Endothelial cell of umbilical vein (primary cell): ENCODE measurements around the gene PDE6B. TPM values are rescaled to one million over a fixed set of nuclear protein-coding genes. Genes with fewer than 3 reads are reported as not detected.

Source experiments
- BruUV-seq: library from RNA; stranded (reverse); fragments of 400-500 nt; replicated peaks from 2 replicates; lab custom pipeline; 2021; lab: Mats Ljungman, UMichigan
- CTCF ChIA-PET: fragments of 300-600, 350-600 bp; sonication (Branson Sonifier 250); formaldehyde crosslinking; loops from one replicate; lab custom pipeline; 2021; ENCODE audit warnings: antibody characterized with exemption, inconsistent platforms; lab: Charles Lee
- POLR2A ChIA-PET: fragments of 300-600, 350-600 bp; sonication (Branson Sonifier 250); formaldehyde crosslinking; loops from one replicate; lab custom pipeline; 2021; ENCODE audit warnings: antibody characterized with exemption, inconsistent platforms; lab: Charles Lee
- DNase-seq: peaks from one replicate; pipeline ENCODE4 v3.0.0-alpha.2; 2011; ENCODE audit warnings: low read depth, low spot score
- FAIRE-seq: peaks from 2 replicates; lab custom pipeline; 2011; peaks lifted over from hg19 to GRCh38; lab: Jason Lieb, UNC
- H2AFZ ChIP-seq: 2 replicates; pipeline ENCODE4 v1.6.0; 2012; ENCODE audit warnings: low read depth, low read length, control low read depth, inconsistent platforms
- H3K27ac ChIP-seq: 2 replicates; pipeline ENCODE4 v1.5.1; 2011; ENCODE audit warnings: low read depth, mild to moderate bottlenecking, control low read depth, low read length, moderate library complexity; ENCODE audit not compliant: insufficient read depth
- H3K27me3 ChIP-seq, 2 experiments: 2 replicates each; pipeline versions ENCODE4 v1.6.0 to v1.6.1; 2011; ENCODE audit warnings: low read length in 2 of 2, mixed read lengths in 1 of 2; ENCODE audit not compliant: control insufficient read depth in 2 of 2, insufficient read depth in 2 of 2
- H3K36me3 ChIP-seq, 2 experiments: 2 replicates in 1 of 2; 3 replicates in 1 of 2; pipeline ENCODE4 v1.5.1; 2011; ENCODE audit warnings: low read length in 2 of 2, mild to moderate bottlenecking in 1 of 2, moderate library complexity in 1 of 2; ENCODE audit not compliant: control insufficient read depth in 2 of 2, insufficient read depth in 2 of 2; ENCODE audit errors: extremely low read depth in 1 of 2
- H3K4me1 ChIP-seq: 3 replicates; pipeline ENCODE4 v1.5.1; 2011; ENCODE audit warnings: mild to moderate bottlenecking, low read length; ENCODE audit not compliant: control insufficient read depth, insufficient read depth; ENCODE audit errors: extremely low read depth
- H3K4me2 ChIP-seq: 2 replicates; pipeline ENCODE4 v1.6.1; 2011; ENCODE audit warnings: low read length, control low read depth, mixed read lengths; ENCODE audit not compliant: insufficient read depth
- H3K4me3 ChIP-seq, 3 experiments: fragments of 200-600 bp in 1 of 3; sonication (generic), shearing (Covaris generic) in 1 of 3; replicated peaks in 1 of 3; 2 replicates each; pipeline ENCODE4 v1.5.1; 2011 to 2016; ENCODE audit warnings: control low read depth in 3 of 3, low read length in 3 of 3, mild to moderate bottlenecking in 2 of 3, inconsistent platforms in 1 of 3, low read depth in 1 of 3, moderate library complexity in 1 of 3; ENCODE audit not compliant: insufficient read depth in 1 of 3
- H3K79me2 ChIP-seq: 2 replicates; pipeline ENCODE4 v1.6.0; 2012; ENCODE audit warnings: low read length, inconsistent platforms; ENCODE audit not compliant: control insufficient read depth, insufficient read depth
- H3K9ac ChIP-seq: replicated peaks from 2 replicates; pipeline ENCODE3; 2011; ENCODE audit warnings: low read length, control low read depth; ENCODE audit not compliant: insufficient read depth; ENCODE audit errors: extremely low read depth
- H3K9me1 ChIP-seq: replicated peaks from 3 replicates; pipeline ENCODE4 v1.6.0; 2011; ENCODE audit warnings: mild to moderate bottlenecking, low read length; ENCODE audit not compliant: control insufficient read depth, insufficient read depth; ENCODE audit errors: extremely low read depth
- H3K9me3 ChIP-seq: replicated peaks from 2 replicates; pipeline ENCODE4 v1.5.1; 2012; ENCODE audit warnings: low read length, inconsistent platforms; ENCODE audit not compliant: control insufficient read depth, insufficient read depth
- H4K20me1 ChIP-seq: replicated peaks from 2 replicates; pipeline ENCODE3; 2011; ENCODE audit warnings: mild to moderate bottlenecking, low read length; ENCODE audit not compliant: control insufficient read depth, insufficient read depth; ENCODE audit errors: extremely low read depth
- FOS ChIP-seq: IDR thresholded peaks from 2 replicates; pipeline ENCODE4 v1.6.1; 2011; ENCODE audit warnings: mild to moderate bottlenecking, low read length, moderate library complexity, borderline replicate concordance; ENCODE audit not compliant: insufficient read depth
- GATA2 ChIP-seq: IDR thresholded peaks from 2 replicates; pipeline ENCODE4 v1.7.0; 2011; ENCODE audit warnings: low read depth, mild to moderate bottlenecking, moderate library complexity, mixed read lengths, low read length; ENCODE audit not compliant: insufficient read length, insufficient read depth
- JUN ChIP-seq: IDR thresholded peaks from 2 replicates; pipeline ENCODE4 v1.6.1; 2011; ENCODE audit warnings: borderline replicate concordance, low read depth; ENCODE audit not compliant: insufficient read length, insufficient read depth
- MYC ChIP-seq: IDR thresholded peaks from one replicate; pipeline ENCODE4 v1.6.1; 2011; ENCODE audit warnings: mild to moderate bottlenecking, low read depth, low read length
- POLR2A ChIP-seq: IDR thresholded peaks from 2 replicates; pipeline ENCODE4 v1.6.1; 2012; ENCODE audit warnings: low read depth, mild to moderate bottlenecking, control low read depth, low read length
- dilution Hi-C: fragments of 300-500 bp; cut with MboI; formaldehyde crosslinking; loops from one replicate; pipeline ENCODE4 v1.15.0; 2019; ENCODE audit warnings: low sequenced_read_pairs; ENCODE audit not compliant: extremely low pct_ligation_motif_present
- intact Hi-C: fragments of 100-400 bp; cut with micrococcal nuclease; formaldehyde crosslinking; loops from one replicate; pipeline ENCODE4 v1.10.0; 2022
- polyA plus RNA-seq, 4 experiments: library from polyadenylated mRNA; depleted of rRNA in 3 of 4; stranded (reverse) in 3 of 4; unstranded in 1 of 4; fragments of >200 nt; gene quantifications; 2 replicates each; pipeline versions ENCODE4 v1.2.1 to v1.2.3, GENCODE V29; 2011 to 2012; ENCODE audit warnings: missing spikeins in 1 of 4
- total RNA-seq: library from RNA; stranded (reverse); gene quantifications from 2 replicates; pipeline ENCODE4 v1.2.3, GENCODE V29; 2021
- TF ChIP-seq, protein P1 (sequence below): IDR thresholded peaks from 2 replicates; pipeline ENCODE4 v1.6.1; 2011; ENCODE audit not compliant: insufficient read depth, insufficient read length

The PDE6B gene
- total and polyA plus RNA-seq, 2 donors (not counting 3 experiments of a cell fraction or from before 2014, with no cell fraction given) = 0.77 to 1.8 TPM

DNA sequence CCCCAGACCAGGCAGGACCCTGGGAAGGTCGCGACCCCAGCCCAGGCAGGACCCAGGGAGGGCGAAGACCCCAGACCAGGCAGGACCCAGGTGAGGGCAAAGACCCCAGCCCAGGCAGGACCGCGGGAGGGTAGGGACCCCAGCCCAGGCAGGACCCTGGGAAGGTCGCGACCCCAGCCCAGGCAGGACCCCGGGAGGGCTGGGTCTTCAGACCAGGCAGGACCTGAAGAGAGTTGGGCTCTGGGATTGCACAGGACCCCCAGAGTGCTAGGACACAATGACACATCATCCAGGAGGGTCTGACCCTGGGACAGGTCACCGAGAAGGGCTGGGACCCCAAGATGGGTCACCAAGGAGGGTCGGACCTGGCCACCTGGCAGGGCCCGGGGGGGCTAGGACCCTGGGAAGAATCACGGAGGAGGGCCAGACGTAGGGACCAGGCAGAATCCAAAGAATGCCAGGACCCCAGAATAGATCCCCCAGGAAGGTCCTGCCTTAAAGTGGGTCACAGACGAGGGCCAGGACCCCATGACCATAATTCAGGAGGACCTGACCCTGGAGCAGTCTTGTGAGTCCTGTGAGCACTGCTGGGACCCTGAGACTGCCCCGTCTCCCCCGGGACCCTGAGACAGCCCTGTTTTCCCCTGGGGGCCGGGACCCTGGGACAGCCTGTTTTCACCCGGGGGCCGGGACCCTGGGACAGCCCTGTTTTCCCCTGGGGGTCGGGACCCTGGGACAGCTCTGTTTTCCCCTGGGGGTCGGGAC is 81.6 kb downstream of the PDE6B start:
- Histone ChIP-seq H3K27ac (no peak overlapping the region), H3K9me3 (no peaks in the 10 kb centered on the region), H2AFZ (no peak overlapping the region), H3K9ac (peak overlapping the region; percentile 12), H4K20me1 (peaks cover 6% of the 10 kb centered on the region), H3K79me2 (peaks cover 55% of the 10 kb centered on the region), H3K4me2 (peak overlapping the region; percentile 31), H3K36me3 (peaks cover 2 to 5% of the 10 kb centered on the region in 2 experiments), H3K9me1 (no peaks in the 10 kb centered on the region), H3K4me3 (peak overlapping the region in 2 of 3 experiments; percentile 50 to 71), H3K27me3 (no peaks in the 10 kb centered on the region), H3K4me1 (peaks cover 14% of the 10 kb centered on the region)
- DNase-seq (no peak), FAIRE-seq (no peak)
- TF ChIP-seq JUN = no peak
- TF ChIP-seq MYC = no peak
- TF ChIP-seq, protein P1, sequence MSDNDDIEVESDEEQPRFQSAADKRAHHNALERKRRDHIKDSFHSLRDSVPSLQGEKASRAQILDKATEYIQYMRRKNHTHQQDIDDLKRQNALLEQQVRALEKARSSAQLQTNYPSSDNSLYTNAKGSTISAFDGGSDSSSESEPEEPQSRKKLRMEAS = no peak
- TF ChIP-seq GATA2 = no peak
- dilution Hi-C loops (no loop called here), intact Hi-C loops (no loop called here)
- no TSS peak for BruUV-seq
- ChIA-PET POLR2A (interaction anchor here (0.7 kb wide), 1 partner anchor 13 kb away, joined by 3 read pairs; no protein-coding TSS in a partner anchor), CTCF (no interaction called here)

DNA sequence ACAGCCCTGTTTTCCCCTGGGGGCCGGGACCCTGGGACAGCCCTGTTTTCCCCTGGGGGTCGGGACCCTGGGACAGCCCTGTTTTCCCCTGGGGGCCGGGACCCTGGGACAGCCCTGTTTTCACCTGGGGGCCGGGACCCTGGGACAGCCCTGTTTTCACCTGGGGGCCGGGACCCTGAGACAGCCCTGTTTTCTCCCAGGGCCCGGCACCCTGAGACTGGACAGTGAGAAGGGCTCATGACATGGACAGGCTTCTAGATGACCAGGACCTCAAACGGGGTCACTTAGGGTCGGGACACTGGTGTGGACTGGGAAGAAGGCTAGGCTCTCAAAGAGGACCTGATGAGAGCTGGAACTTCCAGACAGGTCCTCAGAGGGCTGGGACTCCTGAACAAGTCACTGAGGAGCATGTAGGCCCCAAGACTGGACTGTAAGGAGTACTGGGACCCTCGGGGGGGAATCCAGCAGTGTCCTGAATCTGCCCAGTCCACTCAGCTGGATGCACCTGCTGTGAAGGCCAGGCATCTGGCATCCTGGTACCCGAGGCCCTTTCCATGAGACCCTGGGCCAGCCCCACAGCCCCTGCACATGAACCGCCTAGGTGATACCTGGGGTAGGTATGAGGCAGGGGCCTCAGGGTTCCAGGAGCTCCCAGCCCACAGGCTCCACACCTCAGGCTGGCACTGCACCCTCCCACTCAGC is 82.7 kb downstream of the PDE6B start:
- DNase-seq (no peak), FAIRE-seq (no peak)
- intact Hi-C loops (no loop called here), dilution Hi-C loops (no loop called here)
- Histone ChIP-seq H3K9me3 (no peaks in the 10 kb centered on the region), H3K4me3 (no peak overlapping the region), H3K27me3 (no peaks in the 10 kb centered on the region), H2AFZ (no peak overlapping the region), H3K36me3 (peaks cover 2 to 5% of the 10 kb centered on the region in 2 experiments), H3K9me1 (no peaks in the 10 kb centered on the region), H3K9ac (no peak overlapping the region), H3K4me1 (peaks cover 14% of the 10 kb centered on the region), H4K20me1 (peaks cover 8% of the 10 kb centered on the region), H3K27ac (no peak overlapping the region), H3K4me2 (no peak overlapping the region), H3K79me2 (peaks cover 65% of the 10 kb centered on the region)
- BruUV-seq = no TSS peak
- TF ChIP-seq GATA2 = no peak
- TF ChIP-seq POLR2A = no peak
- TF ChIP-seq, protein P1 = no peak
- TF ChIP-seq FOS = no peak
- CTCF ChIA-PET = no interaction called here
- POLR2A ChIA-PET = interaction anchor here (0.7 kb wide), 1 partner anchor 12 kb away, joined by 3 read pairs; no protein-coding TSS in a partner anchor
